Upper lobe of right lung (tissue), 1 donor: ENCODE data around the gene CSNK2A2. TPM values are rescaled to one million over a fixed set of nuclear protein-coding genes. Genes with fewer than 3 reads are reported as not detected.

Source experiments
- ATAC-seq: fragments of 200-7000 bp; cut with Tn5 transposase; one replicate; pipeline ENCODE4 v1.9.1; 2020; ENCODE audit warnings: mild to moderate bottlenecking, moderate library complexity
- DNase-seq: peaks from one replicate; pipeline ENCODE4 v3.0.0-alpha.2; 2020
- H3K27ac ChIP-seq: fragments of 200-600 bp; one replicate; pipeline ENCODE4 v1.8.0; 2022
- H3K27me3 ChIP-seq: fragments of 200-600 bp; one replicate; pipeline ENCODE4 v1.8.0; 2022; ENCODE audit warnings: mild to moderate bottlenecking
- H3K36me3 ChIP-seq: fragments of 200-600 bp; one replicate; pipeline ENCODE4 v1.8.0; 2022
- H3K4me1 ChIP-seq: fragments of 200-600 bp; one replicate; pipeline ENCODE4 v1.8.0; 2022
- H3K4me3 ChIP-seq: fragments of 200-600 bp; one replicate; pipeline ENCODE4 v1.8.0; 2022; ENCODE audit warnings: mild to moderate bottlenecking
- H3K9me3 ChIP-seq: fragments of 200-600 bp; one replicate; pipeline ENCODE4 v1.8.0; 2022
- CTCF ChIP-seq: fragments of 200-600 bp; IDR thresholded peaks from one replicate; pipeline ENCODE4 v1.8.0; 2022; ENCODE audit warnings: antibody characterized with exemption
- intact Hi-C: fragments of 100-400 bp; cut with DNase I; formaldehyde crosslinking; loops from one replicate; pipeline ENCODE4 v1.11.0; 2022
- total RNA-seq: library from RNA; stranded (reverse); fragmentation: NEBNext Ultra II Directional; extraction: Animal tissue kit (Norgen Biotek cat#: 25700); gene quantifications from one replicate; pipeline ENCODE4 v1.2.1, GENCODE V29; 2021
- donor health status: DM: no; HTN: yes; CAD: no; lungs with severe emphysema.

The CSNK2A2 gene
- total RNA-seq, 1 donor from 2014 or later: 69.0 TPM

GRCh38 chr16:58126451-58126961, 71.4 kb downstream of the CSNK2A2 start:
- Histone ChIP-seq H3K27ac (peak overlapping the region; percentile 60), H3K9me3 (no peaks in the 10 kb centered on the region), H3K4me1 (peaks cover 41% of the 10 kb centered on the region), H3K4me3 (peak overlapping the region; percentile 91), H3K36me3 (no peaks in the 10 kb centered on the region), H3K27me3 (no peaks in the 10 kb centered on the region)
- no peak for TF ChIP-seq CTCF
- no peak for ATAC-seq
- intact Hi-C loops: no loop called here
- no peak for DNase-seq

- no peak for ATAC-seq
- Histone ChIP-seq H3K36me3 (no peaks in the 10 kb centered on the region), H3K27ac (peak overlapping the region; percentile 60), H3K27me3 (no peaks in the 10 kb centered on the region), H3K4me1 (peaks cover 48% of the 10 kb centered on the region), H3K4me3 (no peak overlapping the region), H3K9me3 (no peaks in the 10 kb centered on the region)
- DNase-seq: no peak
- intact Hi-C loops: no loop called here
- TF ChIP-seq CTCF: no peak
Observed at GRCh38 chr16:58125781-58126335, 72.0 kb downstream of the CSNK2A2 start.

- no peak overlapping the region for H3K4me3 ChIP-seq
- H3K27ac ChIP-seq: no peak overlapping the region
- TF ChIP-seq CTCF: no peak
- ATAC-seq (no peak), DNase-seq (no peak)
- peaks cover 54% of the 10 kb centered on the region for H3K4me1 ChIP-seq
- intact Hi-C loops: no loop called here
- no peaks in the 10 kb centered on the region for H3K36me3 ChIP-seq
- no peaks in the 10 kb centered on the region for H3K27me3 ChIP-seq
- H3K9me3 ChIP-seq: no peaks in the 10 kb centered on the region
Observed at GRCh38 chr16:58125041-58125440, 72.9 kb downstream of the CSNK2A2 start.

- no peaks in the 10 kb centered on the region for H3K36me3 ChIP-seq
- no peaks in the 10 kb centered on the region for H3K27me3 ChIP-seq
- H3K4me3 ChIP-seq: no peak overlapping the region
- intact Hi-C loops: loop anchor here (5.0 kb wide), 1 partner anchor 102 kb away; no protein-coding TSS in a partner anchor
- TF ChIP-seq CTCF: no peak
- DNase-seq (no peak), ATAC-seq (no peak)
- H3K27ac ChIP-seq: no peak overlapping the region
- no peaks in the 10 kb centered on the region for H3K9me3 ChIP-seq
- H3K4me1 ChIP-seq: peaks cover 54% of the 10 kb centered on the region
Observed at GRCh38 chr16:58124601-58124915, 73.3 kb downstream of the CSNK2A2 start.

GRCh38 chr16:58123896-58124600, 73.9 kb downstream of the CSNK2A2 start:
- Histone ChIP-seq H3K27ac (peak overlapping the region; percentile 24), H3K4me1 (peaks cover 59% of the 10 kb centered on the region), H3K4me3 (no peak overlapping the region), H3K27me3 (no peaks in the 10 kb centered on the region), H3K9me3 (no peaks in the 10 kb centered on the region), H3K36me3 (no peaks in the 10 kb centered on the region)
- no peak for DNase-seq
- TF ChIP-seq CTCF: no peak
- ATAC-seq: no peak
- intact Hi-C loops: loop anchor here (5.0 kb wide), 1 partner anchor 102 kb away; no protein-coding TSS in a partner anchor
